Measurements from ENCODE around the gene PDE4D. TPM values are rescaled to one million over a fixed set of nuclear protein-coding genes. Genes with fewer than 3 reads are reported as not detected.

Gene PDE4D
- total RNA-seq, 1 experiment from 2014 or later = 2.4 TPM

- ATAC-seq (no peak), DNase-seq (ENCODE audit: low read depth, low spot score) (no peak)
- Histone ChIP-seq H3K36me3 (ENCODE audit: control insufficient read depth, insufficient read depth, low read length) (no peaks in the 10 kb centered on the region), H3K27me3 (ENCODE audit: control insufficient read depth, insufficient read depth, low read length) (no peaks in the 10 kb centered on the region), H3K4me1 (ENCODE audit: control insufficient read depth, insufficient read depth, low read length) (no peaks in the 10 kb centered on the region), H3K4me3 (ENCODE audit: low read depth in 2 of 2, low read length in 2 of 2) (no peak overlapping the region), H3K27ac (ENCODE audit: low read length) (no peak overlapping the region), H3K9me3 (ENCODE audit: control insufficient read depth, insufficient read depth, low read depth, low read length) (no peaks in the 10 kb centered on the region)
- TF ChIP-seq TCF7L2 (IDR thresholded peaks at IDR 0.05; ENCODE audit: low read depth, low read length) = no peak
- no peak for TF ChIP-seq CTCF (IDR thresholded peaks at IDR 0.05)
- TF ChIP-seq POLR2AphosphoS5 (IDR thresholded peaks at IDR 0.05; ENCODE audit: low read depth, low read length) = no peak
- no peak for TF ChIP-seq REST (IDR thresholded peaks at IDR 0.05; ENCODE audit: insufficient read depth in 1 of 2, low read depth in 2 of 2, low read length in 1 of 2)
- TF ChIP-seq SIN3A (IDR thresholded peaks at IDR 0.05; ENCODE audit: borderline replicate concordance, insufficient read depth, low read depth, low read length) = no peak
- no TSS peak for BruUV-seq (replicated peaks)
- intact Hi-C loops (cut with micrococcal nuclease; ENCODE audit: unreplicated experiment) (no loop called here), in situ Hi-C loops (cut with HindIII; ENCODE audit: low pct_unique_long_range_greater_than_20kb, low sequenced_read_pairs) (no loop called here)
- ChIA-PET POLR2A (no interaction called here), CTCF (no interaction called here)
Observed at GRCh38 chr5:59755476-59755875, 138.1 kb downstream of the PDE4D start.

- no peaks in the 10 kb centered on the region for H3K27me3 ChIP-seq (ENCODE audit: control insufficient read depth, insufficient read depth, low read length)
- no peaks in the 10 kb centered on the region for H3K4me1 ChIP-seq (ENCODE audit: control insufficient read depth, insufficient read depth, low read length)
- no peaks in the 10 kb centered on the region for H3K36me3 ChIP-seq (ENCODE audit: control insufficient read depth, insufficient read depth, low read length)
- in situ Hi-C loops (cut with HindIII; ENCODE audit: low pct_unique_long_range_greater_than_20kb, low sequenced_read_pairs) (no loop called here), intact Hi-C loops (cut with micrococcal nuclease; ENCODE audit: unreplicated experiment) (no loop called here)
- ChIA-PET POLR2A (interaction anchor here (0.6 kb wide), 1 partner anchor 24 kb away, joined by 3 read pairs; no protein-coding TSS in a partner anchor), CTCF (no interaction called here)
- H3K4me3 ChIP-seq (ENCODE audit: low read depth in 2 of 2, low read length in 2 of 2) = no peak overlapping the region
- ATAC-seq (no peak), DNase-seq (ENCODE audit: low read depth, low spot score) (no peak)
- no TSS peak for BruUV-seq (replicated peaks)
- TF ChIP-seq CTCF (IDR thresholded peaks at IDR 0.05) = no peak
- no peak for TF ChIP-seq REST (IDR thresholded peaks at IDR 0.05; ENCODE audit: insufficient read depth in 1 of 2, low read depth in 2 of 2, low read length in 1 of 2)
- TF ChIP-seq POLR2AphosphoS5 (IDR thresholded peaks at IDR 0.05; ENCODE audit: low read depth, low read length) = no peak
- no peak for TF ChIP-seq TCF7L2 (IDR thresholded peaks at IDR 0.05; ENCODE audit: low read depth, low read length)
- TF ChIP-seq SIN3A (IDR thresholded peaks at IDR 0.05; ENCODE audit: borderline replicate concordance, insufficient read depth, low read depth, low read length) = no peak
- no peak overlapping the region for H3K27ac ChIP-seq (ENCODE audit: low read length)
- no peaks in the 10 kb centered on the region for H3K9me3 ChIP-seq (ENCODE audit: control insufficient read depth, insufficient read depth, low read depth, low read length)
Observed at GRCh38 chr5:59753599-59753998, 139.9 kb downstream of the PDE4D start.
